B cell (primary cell): ENCODE measurements around the gene ARSI.

ENCODE experiments used
- CTCF ChIP-seq: fragments of 200-600 bp; IDR thresholded peaks from one replicate; pipeline ENCODE4 v1.8.0; 2022; ENCODE audit warnings: antibody characterized with exemption, mild to moderate bottlenecking
- EZH2 ChIP-seq: IDR thresholded peaks from 2 replicates; pipeline ENCODE4 v1.6.1; 2012; ENCODE audit warnings: borderline replicate concordance, low read depth, mild to moderate bottlenecking, moderate library complexity, low read length; ENCODE audit not compliant: insufficient read depth, poor library complexity, severe bottlenecking

GRCh38 chr5:150305557-150305956 lies 2.9 kb upstream of the ARSI start:
- TF ChIP-seq CTCF: no peak
- TF ChIP-seq EZH2: no peak
